ENCODE measurements around the gene SULT1A1.

DNA sequence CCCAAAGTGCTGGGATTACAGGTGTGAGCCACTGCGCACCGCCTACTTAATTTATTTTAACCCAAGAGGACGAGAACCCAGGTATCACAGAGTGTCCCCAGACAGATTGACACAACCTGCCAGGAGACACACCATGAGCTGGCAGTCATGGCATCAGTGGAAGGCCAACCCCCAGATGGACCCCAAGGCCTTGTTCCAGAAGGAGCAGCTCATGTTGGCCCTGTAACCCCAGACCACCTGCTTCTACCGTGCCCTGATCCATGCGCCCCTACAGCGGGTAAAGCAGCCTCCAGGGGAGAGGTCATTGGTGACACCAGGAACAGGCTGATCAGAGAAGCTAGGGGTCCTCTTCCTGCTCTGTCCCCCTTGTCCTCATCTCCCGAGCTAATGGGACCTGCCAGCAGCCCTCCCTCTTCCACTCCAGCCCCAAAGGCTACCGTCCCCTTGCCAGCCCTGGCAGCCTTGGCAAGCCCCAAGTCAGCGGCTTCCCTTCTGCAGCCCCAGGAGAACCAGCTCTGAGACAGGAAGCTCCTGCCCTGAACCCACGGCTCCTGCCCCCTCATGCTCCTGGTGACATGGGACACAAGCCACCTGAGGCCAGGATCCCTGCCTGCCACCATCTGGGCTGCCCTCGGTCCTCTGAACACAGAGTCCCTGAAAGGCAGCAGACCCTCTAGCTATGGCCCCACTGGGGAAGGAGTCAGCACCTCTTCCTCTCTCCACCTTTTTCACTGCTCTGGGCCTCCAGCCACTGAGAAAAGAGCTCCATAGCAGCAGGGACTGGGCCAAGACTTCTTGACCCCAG, 6.3 kb downstream of the SULT1A1 start:
- TF ChIP-seq CTCF (IDR thresholded peaks at IDR 0.05; ENCODE audit: poor library complexity) (no peak), EZH2 (IDR thresholded peaks at IDR 0.05; ENCODE audit: borderline replicate concordance) (no peak)

Data from hepatocyte (in vitro differentiated cells).